Daoy (cell line): ENCODE data around the gene ENTPD5. TPM values are rescaled to one million over a fixed set of nuclear protein-coding genes. Genes with fewer than 3 reads are reported as not detected.
"Not testable (repeated sequence)": the region's sequence is repeated elsewhere in the genome, so short reads cannot be mapped to it uniquely, and the experiment has no call there.

Experiments
- DNase-seq: peaks from one replicate; pipeline ENCODE4 v3.0.0-alpha.2; 2015; ENCODE audit warnings: low read depth
- total RNA-seq: library from RNA; depleted of rRNA; stranded (reverse); fragments of >200 nt; shearing (Covaris generic); gene quantifications from 2 replicates; pipeline ENCODE4 v1.2.3, GENCODE V29; 2014; rRNA removed

Gene ENTPD5
- total RNA-seq, 1 experiment from 2014 or later: 11.4 TPM

DNA sequence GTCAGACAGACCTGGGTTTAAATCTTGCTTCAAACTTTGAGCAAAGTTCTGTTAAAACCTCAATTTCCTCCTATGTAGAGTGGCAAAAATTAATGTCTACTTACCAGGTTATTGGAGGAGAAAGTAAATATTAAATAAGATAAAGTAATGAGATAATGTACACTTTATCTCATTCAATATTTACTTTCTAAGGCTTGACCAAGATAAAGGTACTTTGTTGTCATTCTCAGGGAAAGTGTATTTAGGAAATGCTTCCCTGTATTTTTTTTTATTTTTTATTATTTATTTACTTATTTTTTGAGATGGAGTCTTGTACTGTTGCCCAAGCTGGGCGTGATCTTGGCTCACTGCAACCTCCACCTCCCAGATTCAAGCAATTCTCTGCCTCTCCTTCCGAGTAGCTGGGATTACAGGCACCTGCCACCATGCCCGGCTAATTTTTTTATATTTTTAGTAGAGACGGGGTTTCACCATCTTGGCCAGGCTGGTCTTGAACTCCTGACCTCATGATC is 73.9 kb downstream of the ENTPD5 start:
- DNase-seq: no peak

DNA sequence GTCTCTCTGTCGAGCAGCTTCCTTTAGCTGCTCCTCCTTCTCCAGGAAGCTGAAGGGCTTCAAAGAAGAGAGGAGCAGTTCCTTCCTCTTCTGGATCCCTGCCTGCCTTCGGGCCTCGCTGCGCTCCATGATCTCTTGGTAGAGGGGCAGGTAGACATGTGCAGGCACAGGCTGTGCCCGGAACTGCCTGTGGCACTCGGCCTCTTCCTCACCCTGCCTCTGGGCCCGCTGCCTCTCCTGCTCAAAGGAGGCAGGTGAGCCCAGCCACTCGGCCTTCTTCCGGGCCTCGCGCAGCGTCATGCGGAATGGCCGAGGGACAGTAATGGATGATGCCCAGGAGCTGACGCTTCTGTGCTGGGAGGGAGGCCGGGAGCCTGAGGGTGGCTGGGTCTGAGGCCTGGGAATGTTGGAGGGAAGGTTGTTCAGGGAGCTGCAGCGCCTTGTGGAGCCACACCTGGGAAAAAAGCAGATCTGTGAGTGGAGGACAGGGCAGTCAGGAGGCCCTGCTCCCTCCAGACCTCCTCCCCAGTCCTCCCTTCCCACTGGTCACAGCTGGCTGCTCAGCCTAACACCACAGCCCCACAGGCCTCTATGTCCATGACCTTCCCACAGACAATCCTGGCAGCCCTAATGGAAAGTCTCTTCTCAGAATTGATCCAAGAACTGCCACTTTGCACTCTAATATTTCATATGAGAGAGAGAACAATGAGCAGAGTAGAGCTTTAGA is 74.5 kb downstream of the ENTPD5 start:
- no peak for DNase-seq

DNA sequence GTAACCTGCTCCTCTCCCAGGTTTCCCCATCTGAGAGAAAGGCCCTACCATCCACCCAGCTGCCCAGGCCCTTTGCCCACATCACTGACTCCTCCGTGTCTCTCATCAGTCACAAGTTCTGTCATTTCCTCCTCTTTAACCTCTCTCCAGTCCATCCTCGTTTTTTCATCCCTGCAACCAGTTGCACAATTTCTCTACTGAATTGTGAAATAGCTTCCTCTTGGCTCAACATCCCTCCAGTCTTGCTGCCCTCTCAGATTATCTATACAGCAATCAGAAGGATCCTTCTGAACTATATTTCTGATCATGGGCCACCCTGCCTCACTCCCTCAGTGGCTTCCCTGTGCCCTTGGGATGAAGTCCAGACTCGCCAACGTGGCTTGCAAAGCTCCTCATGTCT is 76.0 kb downstream of the ENTPD5 start:
- DNase-seq: peak; percentile 8

DNA sequence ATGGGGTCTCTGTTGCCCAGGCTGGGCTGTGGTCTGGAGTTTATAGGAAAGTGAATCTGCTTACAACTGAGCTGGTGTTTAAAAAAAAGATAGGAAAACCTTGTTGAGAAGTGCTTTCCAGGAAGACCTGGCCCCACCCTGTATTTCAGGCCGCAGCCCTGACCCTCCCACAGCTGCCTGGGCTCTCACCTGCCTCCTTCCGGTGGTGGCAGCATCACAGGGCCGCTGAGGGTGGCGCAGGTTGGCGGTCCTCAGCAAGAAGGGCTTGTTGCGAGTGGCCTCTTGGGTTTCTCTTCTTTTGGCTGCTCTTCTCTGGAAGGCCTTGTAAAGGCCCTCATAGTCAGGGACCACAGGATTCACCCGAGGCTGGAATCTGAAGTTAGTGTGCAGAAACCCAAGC is 76.9 kb downstream of the ENTPD5 start:
- DNase-seq: no peak

DNA sequence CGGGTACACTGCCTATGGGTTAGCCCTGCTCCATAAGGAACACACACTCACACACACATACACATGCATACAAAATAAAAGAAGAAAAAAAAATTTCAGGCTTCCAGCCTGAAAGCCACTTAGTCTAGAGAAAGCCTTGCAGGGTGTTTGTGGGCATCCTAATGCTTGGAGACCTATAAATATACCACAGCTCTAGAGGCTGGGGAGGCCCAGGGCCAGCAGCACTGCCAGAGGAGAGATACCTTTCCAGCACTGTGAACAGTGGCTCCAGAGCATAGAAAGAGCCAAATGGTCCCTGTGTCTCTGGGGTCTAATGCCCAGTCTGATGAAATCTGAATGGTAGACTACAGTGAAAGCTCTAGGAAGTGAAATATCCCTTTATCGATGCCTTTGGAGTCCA is 82.1 kb downstream of the ENTPD5 start:
- DNase-seq: no peak

DNA sequence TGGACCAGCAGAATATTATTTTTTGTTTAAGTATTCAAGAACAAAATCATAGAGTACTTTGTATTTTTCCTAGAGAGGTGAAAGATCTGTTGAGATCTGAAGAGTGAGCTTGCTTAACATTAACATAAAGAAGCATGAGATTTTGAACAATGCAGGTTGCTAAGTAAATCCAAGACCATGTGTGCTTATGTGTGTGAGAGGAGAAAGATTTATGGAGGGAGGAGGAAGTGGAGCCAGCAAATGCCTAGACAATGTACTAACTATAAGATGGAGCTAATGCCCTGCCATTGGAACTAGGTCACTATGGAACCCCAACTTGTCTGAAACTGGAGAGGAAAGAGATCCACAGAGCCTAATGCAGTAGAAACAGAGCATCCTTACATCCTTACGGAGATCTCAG is 82.5 kb downstream of the ENTPD5 start:
- DNase-seq: no peak

DNA sequence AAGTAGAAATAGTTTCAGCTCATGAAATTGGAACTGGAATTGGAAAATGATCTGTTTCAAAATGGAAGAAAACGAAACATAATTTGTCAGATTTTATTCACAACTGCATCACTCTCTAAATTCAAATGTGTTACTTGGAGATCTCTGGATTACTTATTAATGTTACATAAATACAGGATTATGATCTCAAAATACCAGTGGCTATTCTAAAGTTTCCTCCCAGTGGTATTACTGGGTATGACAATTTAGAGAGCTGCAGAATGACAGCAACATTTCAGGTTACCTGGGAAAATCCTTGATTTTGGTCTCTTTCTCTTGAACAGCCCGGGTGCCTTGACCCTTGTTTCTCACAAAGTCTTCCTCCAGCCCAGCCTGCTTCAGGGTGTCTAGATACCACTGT is 83.4 kb downstream of the ENTPD5 start:
- DNase-seq: no peak

DNA sequence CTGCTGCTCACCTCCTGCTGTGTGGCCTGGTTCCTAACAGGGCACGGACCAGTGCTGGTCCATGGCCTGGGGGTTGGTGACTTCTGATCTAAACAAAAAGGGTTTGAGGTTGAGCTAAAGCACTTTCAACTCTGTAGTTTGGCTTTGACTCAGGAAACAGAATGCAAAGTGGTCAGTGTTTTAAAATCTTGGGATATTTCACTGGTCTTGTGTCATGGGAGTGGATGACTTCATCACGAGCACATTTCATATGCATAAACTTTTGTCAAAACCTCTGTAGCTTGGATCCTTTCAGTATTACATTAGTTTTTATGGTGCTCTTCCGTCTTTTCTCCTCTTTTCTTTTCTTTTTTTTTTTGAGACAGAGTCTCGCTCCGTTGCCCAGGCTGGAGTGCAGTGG is 94.8 kb downstream of the ENTPD5 start:
- DNase-seq: no peak

DNA sequence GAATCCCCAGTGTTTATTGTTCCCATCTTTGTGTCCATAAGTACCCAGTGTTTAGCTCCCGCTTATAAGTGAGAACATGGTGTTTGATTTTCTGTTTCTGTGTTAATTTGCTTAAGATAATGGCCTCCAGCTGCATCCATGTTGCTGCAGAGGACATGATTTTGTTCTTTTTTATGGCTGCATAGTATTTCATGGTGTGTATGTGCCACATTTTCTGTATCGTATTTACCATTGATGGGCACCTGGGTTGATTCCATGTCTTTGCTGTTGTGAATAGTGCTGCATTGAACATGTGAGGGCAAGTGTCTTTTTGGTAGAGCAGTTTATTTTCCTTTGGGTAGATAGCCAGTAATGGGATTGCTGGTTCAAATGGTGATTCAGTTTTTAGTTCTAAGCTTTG is 99.6 kb downstream of the ENTPD5 start:
- DNase-seq: not testable (repeated sequence)

DNA sequence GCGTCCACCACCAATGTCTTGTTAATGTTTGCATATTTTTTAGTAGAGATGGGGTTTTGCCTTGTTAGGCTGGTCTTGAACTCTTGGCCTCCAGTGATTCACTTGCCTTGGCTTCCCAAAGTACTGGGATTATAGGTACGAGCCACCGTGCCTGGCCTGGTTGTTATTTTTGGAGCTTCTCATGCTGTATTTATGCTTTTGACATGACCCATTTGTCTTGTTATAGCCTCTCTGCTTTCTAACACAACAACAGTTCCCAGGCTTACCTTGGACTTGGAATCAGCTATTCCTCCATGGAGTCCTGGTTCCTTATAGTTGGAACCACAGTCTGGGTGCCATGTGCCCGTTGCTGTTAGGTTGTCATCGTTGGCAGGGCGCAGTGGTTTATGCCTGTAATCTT is 102.8 kb downstream of the ENTPD5 start:
- DNase-seq: no peak

DNA sequence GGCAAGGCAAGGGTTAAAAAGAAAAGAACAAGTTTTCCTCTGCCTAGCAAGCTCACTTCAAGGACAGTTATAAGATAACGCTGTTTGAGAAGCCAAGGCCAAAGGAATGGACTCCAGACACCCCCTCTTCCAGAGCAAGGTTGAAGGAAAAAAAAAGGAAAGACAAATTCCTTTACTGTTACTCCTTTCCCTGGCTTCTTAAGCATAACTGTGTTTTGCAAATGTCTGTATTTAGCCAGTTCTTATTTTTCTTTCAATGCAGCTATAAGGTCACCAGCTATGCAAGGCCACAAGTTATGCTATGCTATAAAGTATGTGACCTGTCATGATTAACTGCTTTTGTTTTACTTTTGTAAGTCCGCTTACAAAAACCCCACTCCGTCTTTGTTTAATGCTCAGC is 105.8 kb downstream of the ENTPD5 start:
- no peak for DNase-seq

DNA sequence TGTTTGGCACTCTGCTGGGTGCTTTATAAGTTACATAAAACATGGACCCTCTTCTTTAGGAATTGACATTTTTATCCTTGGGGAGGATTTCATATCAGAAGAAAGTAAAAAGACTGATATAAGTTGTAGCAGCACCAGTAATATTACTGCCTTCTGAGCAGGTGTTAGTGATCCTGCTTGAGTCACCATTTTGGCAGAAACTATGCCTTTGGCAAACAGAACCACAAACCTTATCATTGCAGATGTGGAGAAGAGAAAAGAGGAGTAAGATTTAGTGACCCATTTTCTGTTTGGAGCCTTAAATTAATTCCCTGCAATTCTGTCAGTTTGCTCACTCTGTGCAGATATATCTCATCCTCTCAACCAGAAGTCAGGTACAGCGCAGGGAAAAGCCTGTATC is 109.4 kb downstream of the ENTPD5 start:
- no peak for DNase-seq

Other genes starting within 250 kb of the ENTPD5 start
- gene PTGR2, start 167.5 kb downstream of the ENTPD5 start, total RNA-seq: 6.2 and 18.3 TPM in 2 replicates
- gene ZNF410, start 132.4 kb downstream of the ENTPD5 start, total RNA-seq: 119 and 142 TPM in 2 replicates
- 3.5 and 4.3 TPM in 2 replicates for gene FAM161B, start 69.2 kb downstream of the ENTPD5 start, total RNA-seq
- gene COQ6, start 69.0 kb downstream of the ENTPD5 start, total RNA-seq: 39.6 and 44.1 TPM in 2 replicates
- gene BBOF1, start 61 bp upstream of the ENTPD5 start, total RNA-seq: 4.5 and 5.3 TPM in 2 replicates
- 6.1 and 10.6 TPM in 2 replicates for gene ALDH6A1, start 65.2 kb upstream of the ENTPD5 start, total RNA-seq
- gene LIN52, start 65.7 kb upstream of the ENTPD5 start, total RNA-seq: 17.5 and 19.7 TPM in 2 replicates
- gene VSX2, start 220.2 kb upstream of the ENTPD5 start, total RNA-seq: not detected in 2 replicates